PC-3 (cell line): Measurements from ENCODE around the gene SYNJ2.

Experiments used
- CTCF ChIP-seq: fragments of 300-600 bp; sonication (generic); conservative IDR thresholded peaks from 2 replicates; pipeline ENCODE4 v1.5.1; 2017; ENCODE audit warnings: antibody characterized with exemption, low read depth, mild to moderate bottlenecking, low read length
- EZH2phosphoT487 ChIP-seq: fragments of 300-600 bp; sonication (generic); IDR thresholded peaks from 2 replicates; pipeline ENCODE4 v1.6.1; 2018; ENCODE audit warnings: mild to moderate bottlenecking, antibody characterized with exemption, low read length, borderline replicate concordance

GRCh38 chr6:158024566-158025297 lies 43.1 kb downstream of the SYNJ2 start:
- TF ChIP-seq CTCF (no peak), EZH2phosphoT487 (no peak)
